Measurements from ENCODE around the gene ZMYND11.

The ZMYND11 gene

GRCh38 chr10:135132-135600 lies at the start of gene ZMYND11:
Gene ZMYND11 (plus strand): TSS chr10:135455. CDS start chr10:180013, 44,558 bp downstream.
- DNase-seq (ENCODE audit: low read depth): no peak

- no peak for DNase-seq (ENCODE audit: low read depth)
Measured at GRCh38 chr10:86031-86430, 49.2 kb upstream of the ZMYND11 start.

GRCh38 chr10:87177-88080 lies 47.8 kb upstream of the ZMYND11 start:
- DNase-seq (ENCODE audit: low read depth): no peak

- DNase-seq (ENCODE audit: low read depth): no peak
Measured at GRCh38 chr10:88253-88652, 47.0 kb upstream of the ZMYND11 start.

GRCh38 chr10:89248-89647 lies 46.0 kb upstream of the ZMYND11 start:
- no peak for DNase-seq (ENCODE audit: low read depth)

- DNase-seq (ENCODE audit: low read depth): no peak
Measured at GRCh38 chr10:90161-90560, 45.1 kb upstream of the ZMYND11 start.

GRCh38 chr10:91313-91712 lies 43.9 kb upstream of the ZMYND11 start:
- no peak for DNase-seq (ENCODE audit: low read depth)

- DNase-seq (ENCODE audit: low read depth): no peak
Measured at GRCh38 chr10:92153-92552, 43.1 kb upstream of the ZMYND11 start.

- no peak for DNase-seq (ENCODE audit: low read depth)
Measured at GRCh38 chr10:92846-93245, 42.4 kb upstream of the ZMYND11 start.

GRCh38 chr10:94613-95012 lies 40.6 kb upstream of the ZMYND11 start:
- no peak for DNase-seq (ENCODE audit: low read depth)

GRCh38 chr10:95356-96115 lies 39.7 kb upstream of the ZMYND11 start:
- DNase-seq (ENCODE audit: low read depth): no peak

GRCh38 chr10:96466-96865 lies 38.8 kb upstream of the ZMYND11 start:
- DNase-seq (ENCODE audit: low read depth): no peak

- no peak for DNase-seq (ENCODE audit: low read depth)
Measured at GRCh38 chr10:104416-104815, 30.8 kb upstream of the ZMYND11 start.

GRCh38 chr10:104862-105565 lies 30.2 kb upstream of the ZMYND11 start:
- no peak for DNase-seq (ENCODE audit: low read depth)

- no peak for DNase-seq (ENCODE audit: low read depth)
Measured at GRCh38 chr10:105806-106205, 29.4 kb upstream of the ZMYND11 start.

GRCh38 chr10:106740-107139 lies 28.5 kb upstream of the ZMYND11 start:
- DNase-seq (ENCODE audit: low read depth): no peak

GRCh38 chr10:112246-112645 lies 23.0 kb upstream of the ZMYND11 start:
- DNase-seq (ENCODE audit: low read depth): no peak

- DNase-seq (ENCODE audit: low read depth): no peak
Measured at GRCh38 chr10:124874-125273, 10.4 kb upstream of the ZMYND11 start.

GRCh38 chr10:127612-128432 lies 7.4 kb upstream of the ZMYND11 start:
- DNase-seq (ENCODE audit: low read depth): no peak

GRCh38 chr10:129810-130209 lies 5.4 kb upstream of the ZMYND11 start:
- no peak for DNase-seq (ENCODE audit: low read depth)
